Activated CD4-positive, alpha-beta memory T cell treated with anti-CD3 and anti-CD28 coated beads, Interleukin-2, amount 10 ng/mL, durations not matched to agents 7 days and 5 days (primary cell): ENCODE results near the gene TWIST2. TPM values are rescaled to one million over a fixed set of nuclear protein-coding genes. Genes with fewer than 3 reads are reported as not detected.

Experiments
- CTCF ChIA-PET: fragments of 350-600 bp; sonication (Branson Sonifier 250); formaldehyde crosslinking; loops from one replicate; lab custom pipeline; 2021; ENCODE audit warnings: antibody characterized with exemption, inconsistent platforms; lab: Charles Lee
- POLR2A ChIA-PET: fragments of 350-600 bp; sonication (Branson Sonifier 250); formaldehyde crosslinking; loops from one replicate; lab custom pipeline; 2021; ENCODE audit warnings: antibody characterized with exemption; lab: Charles Lee
- DNase-seq: peaks from one replicate; pipeline ENCODE4 v3.0.0-alpha.2; 2020
- H3K27ac Mint-ChIP-seq: one replicate; pipeline ENCODE4 v1.8.0; 2021; ENCODE audit warnings: mild to moderate bottlenecking, mixed read lengths
- H3K27me3 Mint-ChIP-seq: one replicate; pipeline ENCODE4 v1.8.0; 2021; ENCODE audit warnings: mixed read lengths
- H3K36me3 Mint-ChIP-seq: one replicate; pipeline ENCODE4 v1.8.0; 2021; ENCODE audit warnings: low read depth, mixed read lengths
- H3K4me1 Mint-ChIP-seq: one replicate; pipeline ENCODE4 v1.8.0; 2021; ENCODE audit warnings: mixed read lengths
- H3K4me3 Mint-ChIP-seq: one replicate; pipeline ENCODE4 v1.8.0; 2021; ENCODE audit warnings: mild to moderate bottlenecking, mixed read lengths
- H3K9me3 Mint-ChIP-seq: one replicate; pipeline ENCODE4 v1.8.0; 2021; ENCODE audit warnings: mixed read lengths
- total RNA-seq, 2 experiments: library from RNA; stranded (reverse); gene quantifications; one replicate each; pipeline ENCODE4 v1.2.3, GENCODE V29; 2021

The TWIST2 gene
- total RNA-seq, 2 experiments from 2014 or later: not detected

DNA sequence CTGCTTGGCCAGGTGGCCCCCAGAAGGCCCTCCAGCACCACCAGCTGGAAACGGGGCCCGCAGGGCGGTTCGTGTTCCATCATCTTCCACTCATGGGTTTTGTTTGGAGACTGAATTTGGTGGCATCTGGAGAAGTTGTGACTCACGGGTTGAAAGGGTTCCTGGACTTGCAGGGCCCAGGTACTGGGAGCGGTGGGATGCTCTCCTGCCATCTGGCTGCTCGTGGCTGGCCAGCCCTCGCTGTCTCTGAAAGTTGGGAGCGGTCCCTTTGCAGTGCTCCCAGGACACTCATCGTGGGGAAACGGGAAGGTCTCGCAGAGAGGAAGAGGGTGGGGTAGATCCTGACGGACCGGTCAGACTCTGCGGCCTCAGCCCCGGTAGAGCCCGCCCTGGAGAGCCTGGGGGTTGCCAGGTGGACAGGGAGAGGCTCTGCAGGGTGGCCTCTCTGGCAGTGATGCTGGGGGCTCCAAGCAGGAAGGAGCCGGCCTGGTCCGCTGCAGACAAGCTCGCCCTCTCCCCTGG, 47.5 kb downstream of the TWIST2 start:
- CTCF ChIA-PET: no interaction called here
- Mint-ChIP-seq H3K36me3 (no peaks in the 10 kb centered on the region), H3K27me3 (no peaks in the 10 kb centered on the region), H3K4me3 (no peak overlapping the region), H3K4me1 (no peaks in the 10 kb centered on the region), H3K27ac (no peak overlapping the region), H3K9me3 (no peaks in the 10 kb centered on the region)
- POLR2A ChIA-PET: no interaction called here
- DNase-seq: no peak

DNA sequence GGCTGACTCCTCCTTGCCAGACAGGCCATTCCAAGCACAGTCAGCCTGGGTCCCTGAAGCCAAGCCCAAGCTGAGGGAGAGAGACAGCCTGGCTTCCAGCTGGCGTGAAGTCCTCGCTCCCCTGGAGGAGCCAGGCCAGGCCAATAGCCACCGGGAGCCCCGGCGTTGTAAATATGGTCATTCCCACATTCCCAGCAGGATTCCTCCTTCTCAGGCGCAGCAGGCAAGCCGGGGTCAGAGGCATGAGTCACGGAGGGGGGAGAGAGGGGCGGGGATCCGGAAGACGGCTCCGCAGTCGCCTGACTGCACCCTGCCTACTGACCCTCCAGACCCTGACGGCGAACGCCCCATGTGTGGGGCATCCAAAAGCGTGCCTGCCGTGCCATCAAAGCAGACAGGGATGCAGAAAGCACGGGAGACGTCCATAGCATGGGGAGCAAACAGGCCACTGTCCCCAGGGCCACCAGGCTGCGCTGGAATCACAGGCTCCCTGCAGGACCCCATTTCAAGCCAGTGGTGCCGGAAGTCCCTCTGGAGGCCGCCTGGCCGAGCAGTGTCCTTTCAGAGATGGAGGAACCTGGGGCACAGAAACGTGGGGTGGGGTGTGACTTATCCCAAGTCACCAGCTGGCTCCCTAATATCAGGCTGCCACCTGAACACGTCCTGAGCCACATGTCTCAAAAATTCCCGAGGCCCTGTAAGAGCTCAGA, 48.2 kb downstream of the TWIST2 start:
- POLR2A ChIA-PET: no interaction called here
- H3K36me3 Mint-ChIP-seq: no peaks in the 10 kb centered on the region
- no peaks in the 10 kb centered on the region for H3K9me3 Mint-ChIP-seq
- H3K4me3 Mint-ChIP-seq: no peak overlapping the region
- DNase-seq: no peak
- no peaks in the 10 kb centered on the region for H3K4me1 Mint-ChIP-seq
- CTCF ChIA-PET: no interaction called here
- no peak overlapping the region for H3K27ac Mint-ChIP-seq
- no peaks in the 10 kb centered on the region for H3K27me3 Mint-ChIP-seq

DNA sequence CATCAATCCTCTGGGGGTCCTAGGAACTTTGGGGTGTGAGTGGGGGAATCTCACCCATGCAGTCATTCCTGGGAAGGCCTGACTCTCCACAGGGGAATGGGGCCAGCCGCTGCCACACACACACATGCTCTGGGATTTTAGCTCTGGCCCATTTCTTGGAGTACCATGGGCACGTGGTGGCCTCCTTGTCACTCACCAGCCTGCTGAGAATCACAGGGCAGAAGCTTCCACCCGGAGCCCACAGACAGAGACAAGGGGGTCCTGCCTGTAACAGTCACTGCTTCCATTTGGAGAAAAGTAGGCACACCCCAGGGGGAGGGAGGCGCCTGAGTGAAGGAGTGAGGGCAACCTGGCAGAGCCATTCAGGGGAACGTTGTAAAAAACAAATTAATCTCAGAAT, 48.8 kb downstream of the TWIST2 start:
- no peak for DNase-seq
- Mint-ChIP-seq H3K9me3 (no peaks in the 10 kb centered on the region), H3K27me3 (no peaks in the 10 kb centered on the region), H3K27ac (no peak overlapping the region), H3K4me1 (no peaks in the 10 kb centered on the region), H3K36me3 (no peaks in the 10 kb centered on the region), H3K4me3 (no peak overlapping the region)
- POLR2A ChIA-PET: no interaction called here
- CTCF ChIA-PET: no interaction called here

DNA sequence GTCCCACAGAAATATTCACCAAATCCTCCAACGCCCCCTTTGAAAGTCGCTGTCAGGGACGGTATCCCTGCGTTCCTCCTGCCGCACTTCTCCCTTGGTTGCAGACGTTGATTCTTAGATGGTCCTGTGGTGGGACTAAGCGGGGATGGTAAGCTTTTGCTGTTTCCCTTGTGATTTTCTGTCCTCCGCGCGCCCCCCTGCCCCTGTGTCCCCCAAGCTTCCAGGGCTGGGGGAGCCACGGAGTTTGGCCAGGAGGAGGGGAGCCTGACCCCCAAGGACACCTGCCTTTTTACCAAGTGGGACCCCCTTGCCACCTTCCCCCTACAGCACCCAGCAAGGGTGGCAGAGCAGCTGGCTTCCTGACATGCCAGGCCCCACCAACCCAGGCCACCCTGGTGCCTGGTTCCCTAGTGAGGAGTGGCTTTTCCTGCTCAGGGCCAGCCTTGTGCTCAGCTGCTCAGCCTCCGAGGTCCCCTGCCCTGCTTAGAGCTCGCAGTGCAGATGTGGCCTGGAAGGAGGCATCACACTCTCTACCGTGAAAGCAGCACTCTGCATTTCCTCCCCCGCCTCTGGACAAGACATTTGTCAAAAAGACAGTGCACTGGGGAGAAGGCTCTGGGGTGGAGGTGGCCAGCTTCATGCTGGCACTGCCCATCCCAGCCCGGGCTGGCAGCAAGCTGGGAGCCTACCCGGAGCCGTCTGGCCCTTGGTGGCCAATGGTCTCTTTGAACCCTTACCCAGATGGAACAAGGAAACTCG, 49.4 kb downstream of the TWIST2 start:
- Mint-ChIP-seq H3K27me3 (no peaks in the 10 kb centered on the region), H3K27ac (no peak overlapping the region), H3K36me3 (no peaks in the 10 kb centered on the region), H3K9me3 (no peaks in the 10 kb centered on the region), H3K4me1 (no peaks in the 10 kb centered on the region), H3K4me3 (no peak overlapping the region)
- ChIA-PET CTCF (no interaction called here), POLR2A (no interaction called here)
- no peak for DNase-seq

DNA sequence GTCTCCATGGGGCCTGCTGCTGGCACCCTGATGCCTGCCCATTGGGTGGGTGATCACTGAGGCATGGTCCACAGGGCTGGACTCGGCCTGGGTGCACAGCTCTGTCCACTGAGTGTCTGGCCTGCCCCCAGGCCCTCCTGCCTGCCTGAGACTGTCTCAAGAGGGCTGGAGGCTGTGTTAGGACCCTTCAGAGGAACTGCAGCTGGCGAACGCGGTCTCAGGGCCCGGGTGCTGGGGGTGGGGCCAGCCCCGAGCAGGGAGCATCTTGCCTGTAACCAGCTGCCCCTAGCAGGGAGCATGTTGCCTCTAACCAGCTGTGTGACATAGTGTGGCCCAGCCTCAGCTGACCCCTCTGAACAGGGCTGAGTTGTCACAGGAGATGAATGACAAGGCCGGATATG, 50.0 kb downstream of the TWIST2 start:
- no peak overlapping the region for H3K4me3 Mint-ChIP-seq
- CTCF ChIA-PET: no interaction called here

DNA sequence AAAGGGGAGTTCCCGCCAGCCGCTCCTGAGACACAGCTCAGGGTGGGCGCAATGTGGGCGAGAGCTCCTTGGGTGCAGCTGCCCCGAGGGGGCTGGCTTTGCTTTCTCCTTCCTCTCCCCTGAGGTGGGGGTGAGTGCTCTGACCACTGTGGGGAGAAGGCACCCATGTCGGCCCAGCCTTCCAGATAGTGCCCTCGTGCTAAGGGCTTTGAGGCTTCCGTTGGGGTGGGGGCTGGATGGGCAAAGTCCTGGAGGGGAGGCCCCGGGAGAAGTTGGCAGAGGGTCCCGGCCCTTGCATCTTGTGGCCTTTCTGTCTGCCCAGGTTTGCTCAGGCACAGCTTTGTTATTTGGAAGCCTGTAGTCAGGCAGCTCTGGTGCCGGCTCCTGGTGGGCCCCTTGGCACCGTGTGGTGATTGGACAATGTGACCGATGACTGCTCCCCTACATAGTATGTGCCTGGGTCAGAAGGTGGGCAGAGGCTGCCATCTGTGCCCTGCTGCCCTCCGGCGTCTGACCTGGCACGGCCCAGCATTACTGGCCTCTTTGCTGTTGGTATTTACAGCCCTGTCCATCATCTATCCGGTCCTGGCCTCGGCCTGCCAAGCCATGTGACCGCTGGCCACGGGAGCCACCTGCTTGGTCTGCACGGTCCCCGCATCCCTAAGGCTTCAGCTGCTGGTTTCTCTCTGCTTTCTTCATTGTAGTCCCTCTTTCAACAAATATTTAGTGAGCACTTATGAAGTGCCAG, 50.8 kb downstream of the TWIST2 start:
- Mint-ChIP-seq H3K4me3 (no peak overlapping the region), H3K9me3 (no peaks in the 10 kb centered on the region), H3K27ac (no peak overlapping the region), H3K4me1 (no peaks in the 10 kb centered on the region), H3K27me3 (no peaks in the 10 kb centered on the region), H3K36me3 (no peaks in the 10 kb centered on the region)
- CTCF ChIA-PET: no interaction called here
- POLR2A ChIA-PET: no interaction called here
- DNase-seq: no peak

More for the DNA sequence above, 50.0 kb downstream of the TWIST2 start:
- no peaks in the 10 kb centered on the region for H3K9me3 Mint-ChIP-seq
- DNase-seq: no peak
- H3K27ac Mint-ChIP-seq: no peak overlapping the region
- POLR2A ChIA-PET: no interaction called here
- no peaks in the 10 kb centered on the region for H3K27me3 Mint-ChIP-seq
- H3K4me1 Mint-ChIP-seq: no peaks in the 10 kb centered on the region
- no peaks in the 10 kb centered on the region for H3K36me3 Mint-ChIP-seq

DNA sequence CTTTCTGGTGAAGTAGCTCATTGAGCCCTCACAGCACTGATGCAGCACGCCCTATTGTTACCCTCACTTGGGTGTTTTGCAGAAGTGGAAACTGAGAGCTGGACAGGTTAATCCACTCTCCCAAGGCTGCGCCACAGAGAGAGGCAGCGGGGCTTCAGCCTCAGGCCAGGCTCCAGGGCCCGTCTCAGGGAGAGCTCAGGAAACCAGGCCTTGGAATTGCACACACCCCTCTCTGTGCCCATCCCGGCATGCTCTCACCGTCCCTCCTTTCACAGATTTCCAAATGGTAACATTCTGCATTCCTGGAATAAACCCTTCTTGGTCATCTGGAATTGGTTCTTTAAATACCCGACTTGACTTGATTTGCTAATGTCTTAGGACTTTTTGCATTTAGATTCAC, 51.5 kb downstream of the TWIST2 start:
- DNase-seq: no peak
- no peaks in the 10 kb centered on the region for H3K9me3 Mint-ChIP-seq
- ChIA-PET POLR2A (no interaction called here), CTCF (no interaction called here)
- no peak overlapping the region for H3K27ac Mint-ChIP-seq
- H3K4me3 Mint-ChIP-seq: no peak overlapping the region
- H3K4me1 Mint-ChIP-seq: no peaks in the 10 kb centered on the region
- H3K36me3 Mint-ChIP-seq: no peaks in the 10 kb centered on the region
- no peaks in the 10 kb centered on the region for H3K27me3 Mint-ChIP-seq

DNA sequence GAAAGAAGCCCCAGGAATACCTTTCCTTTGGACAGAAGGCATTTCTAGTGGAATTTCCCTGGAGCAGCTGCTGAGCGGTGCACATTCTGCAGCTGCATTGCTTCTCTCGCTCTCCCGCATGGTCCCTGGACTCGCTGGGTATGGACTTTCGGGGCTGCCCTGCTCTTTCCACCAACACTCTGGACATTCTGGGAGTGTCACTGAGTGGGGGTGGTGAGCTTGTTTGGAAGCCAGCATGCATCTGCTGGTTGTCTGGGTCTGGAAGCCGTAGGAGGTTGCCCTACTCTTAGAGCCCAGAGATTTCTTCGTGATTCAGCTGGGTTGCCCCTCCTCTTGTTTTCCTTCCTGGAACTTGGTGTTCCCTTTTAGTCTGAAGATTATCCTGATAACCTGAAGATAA, 52.6 kb downstream of the TWIST2 start:
- no peak overlapping the region for H3K4me3 Mint-ChIP-seq
- ChIA-PET CTCF (no interaction called here), POLR2A (no interaction called here)
- H3K27me3 Mint-ChIP-seq: no peaks in the 10 kb centered on the region
- no peaks in the 10 kb centered on the region for H3K9me3 Mint-ChIP-seq
- no peaks in the 10 kb centered on the region for H3K4me1 Mint-ChIP-seq
- no peak for DNase-seq
- H3K36me3 Mint-ChIP-seq: no peaks in the 10 kb centered on the region
- no peak overlapping the region for H3K27ac Mint-ChIP-seq

DNA sequence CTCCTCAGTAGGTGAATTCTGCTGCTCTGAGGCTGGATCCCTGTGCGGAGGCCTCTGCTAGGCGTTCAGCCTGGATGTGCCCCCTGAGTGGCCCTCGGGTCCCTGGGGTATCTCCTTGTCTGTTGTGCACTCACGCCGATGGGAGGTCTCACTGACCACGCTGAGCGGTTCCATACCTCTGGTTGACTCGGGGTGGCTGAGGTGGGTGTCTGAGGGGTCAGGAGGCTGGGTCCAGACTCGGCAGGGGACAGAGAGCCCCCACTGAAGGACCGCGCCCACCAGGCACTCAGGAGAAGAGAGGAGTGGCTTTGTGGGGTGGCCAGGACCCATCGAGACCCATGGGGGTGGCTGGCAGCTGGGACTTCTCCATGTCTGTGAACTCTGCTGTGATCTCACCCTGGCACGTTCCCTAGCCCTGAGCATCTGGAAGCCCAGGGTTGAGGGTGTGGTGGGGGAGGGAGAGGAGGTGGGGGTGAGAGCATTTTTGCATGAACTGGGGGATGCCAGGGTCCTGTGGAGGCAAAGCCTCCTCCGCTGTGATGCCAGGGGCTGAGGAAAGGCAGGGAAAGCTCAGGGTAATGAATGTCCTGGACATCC, 53.7 kb downstream of the TWIST2 start:
- Mint-ChIP-seq H3K4me1 (no peaks in the 10 kb centered on the region), H3K4me3 (no peak overlapping the region), H3K9me3 (peaks cover 5% of the 10 kb centered on the region), H3K27ac (no peak overlapping the region), H3K36me3 (no peaks in the 10 kb centered on the region), H3K27me3 (no peaks in the 10 kb centered on the region)
- no peak for DNase-seq
- ChIA-PET CTCF (no interaction called here), POLR2A (no interaction called here)

DNA sequence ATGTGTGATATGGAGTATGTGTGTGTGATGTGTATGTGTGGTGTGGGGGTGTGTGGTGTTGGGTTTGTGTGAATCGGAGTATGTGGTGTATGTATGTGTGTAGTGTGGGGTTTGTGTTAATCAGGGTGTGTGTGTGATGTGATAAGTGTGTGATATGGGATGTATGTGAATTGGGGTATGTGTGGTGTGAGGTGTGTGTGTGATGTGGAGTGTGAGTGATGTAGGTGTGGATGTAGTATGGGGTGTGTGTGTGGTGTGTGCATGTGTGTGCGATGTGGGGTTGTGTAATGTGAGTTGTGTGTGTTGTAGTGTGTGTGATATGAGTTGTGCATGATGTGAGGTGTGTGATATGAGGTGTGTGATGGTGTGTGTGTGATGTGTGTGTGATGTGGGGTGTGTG, 54.4 kb downstream of the TWIST2 start:
- Mint-ChIP-seq H3K27ac (no peak overlapping the region), H3K9me3 (peaks cover 5% of the 10 kb centered on the region), H3K36me3 (no peaks in the 10 kb centered on the region), H3K4me1 (no peaks in the 10 kb centered on the region), H3K4me3 (no peak overlapping the region), H3K27me3 (no peaks in the 10 kb centered on the region)
- ChIA-PET POLR2A (no interaction called here), CTCF (no interaction called here)
- DNase-seq: no peak

DNA sequence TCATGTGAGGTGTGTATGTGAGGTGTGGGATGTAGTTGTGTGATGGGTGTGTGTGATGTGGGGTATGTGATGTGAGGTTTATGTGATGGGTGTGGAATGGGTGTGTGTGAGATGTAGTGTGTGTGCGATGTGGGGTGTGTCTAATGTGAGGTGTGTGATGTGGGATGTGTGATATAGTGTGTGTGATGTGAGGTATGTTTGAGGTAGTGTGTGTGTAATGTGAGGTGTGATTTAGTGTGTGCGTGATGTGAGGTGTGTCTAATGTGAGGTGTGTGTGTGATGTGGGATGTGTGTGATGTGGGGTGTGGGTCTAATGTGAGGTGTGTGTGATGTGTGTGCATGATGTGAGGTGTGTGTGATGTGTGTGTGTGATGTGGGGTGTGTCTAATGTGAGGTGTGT, 55.3 kb downstream of the TWIST2 start:
- DNase-seq: no peak
- CTCF ChIA-PET: no interaction called here
- peaks cover 5% of the 10 kb centered on the region for H3K9me3 Mint-ChIP-seq
- H3K36me3 Mint-ChIP-seq: no peaks in the 10 kb centered on the region
- POLR2A ChIA-PET: no interaction called here
- no peak overlapping the region for H3K4me3 Mint-ChIP-seq
- H3K27ac Mint-ChIP-seq: no peak overlapping the region
- no peaks in the 10 kb centered on the region for H3K4me1 Mint-ChIP-seq
- H3K27me3 Mint-ChIP-seq: no peaks in the 10 kb centered on the region

DNA sequence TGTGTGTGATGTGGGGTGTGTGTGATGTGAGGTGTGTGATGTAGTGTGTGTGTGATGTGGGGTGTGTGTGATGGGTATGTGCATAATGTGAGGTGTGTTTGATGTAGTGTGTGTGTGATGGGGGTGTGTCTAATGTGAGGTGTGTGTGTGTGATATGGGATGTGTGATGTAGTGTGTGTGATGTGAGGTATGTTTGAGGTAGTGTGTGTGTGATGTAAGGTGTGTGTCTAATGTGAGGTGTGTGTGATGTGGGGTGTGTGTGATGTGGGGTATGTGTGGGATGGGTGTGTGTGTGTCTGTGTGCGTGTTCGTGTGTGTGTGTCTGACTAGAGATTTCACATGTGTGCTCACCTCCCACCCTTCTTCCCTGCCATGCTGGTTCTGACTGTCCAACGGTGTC, 56.3 kb downstream of the TWIST2 start:
- no peaks in the 10 kb centered on the region for H3K27me3 Mint-ChIP-seq
- H3K9me3 Mint-ChIP-seq: peaks cover 5% of the 10 kb centered on the region
- no peak for DNase-seq
- H3K36me3 Mint-ChIP-seq: no peaks in the 10 kb centered on the region
- ChIA-PET POLR2A (no interaction called here), CTCF (no interaction called here)
- no peak overlapping the region for H3K27ac Mint-ChIP-seq
- H3K4me1 Mint-ChIP-seq: no peaks in the 10 kb centered on the region
- no peak overlapping the region for H3K4me3 Mint-ChIP-seq

DNA sequence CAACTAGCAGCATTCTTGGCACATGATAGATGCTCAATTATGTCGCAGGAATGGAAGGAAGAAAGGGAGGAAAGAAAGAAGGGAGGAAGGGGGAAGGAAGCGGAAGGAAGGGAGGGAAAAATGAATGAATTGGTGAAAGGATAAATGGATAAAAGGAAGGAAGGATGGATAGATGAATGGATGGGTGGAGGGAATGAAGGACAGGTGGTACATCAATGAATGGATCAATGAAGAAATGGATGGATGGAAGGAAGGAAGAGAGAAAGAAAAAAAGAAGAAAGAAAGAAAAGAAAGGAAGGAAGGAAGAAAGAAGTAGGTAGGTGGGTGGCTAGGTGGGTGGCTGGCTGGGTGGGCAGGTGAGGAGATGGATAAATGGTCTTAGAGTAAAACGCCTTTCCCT, 56.8 kb downstream of the TWIST2 start:
- CTCF ChIA-PET: no interaction called here
- H3K4me3 Mint-ChIP-seq: no peak overlapping the region

More for the DNA sequence above, 56.8 kb downstream of the TWIST2 start:
- Mint-ChIP-seq H3K27ac (no peak overlapping the region), H3K27me3 (no peaks in the 10 kb centered on the region), H3K9me3 (peaks cover 5% of the 10 kb centered on the region), H3K4me1 (no peaks in the 10 kb centered on the region), H3K36me3 (no peaks in the 10 kb centered on the region)
- no peak for DNase-seq
- POLR2A ChIA-PET: no interaction called here
